T-helper 1 cell treated with Interleukin-12 subunit alpha and Interleukin-12 subunit beta and Interleukin-4 antibody, amounts not matched to agents 30 ng/mL and 1 ng/mL, for 36 hours (primary cell): ENCODE results near the gene RHAG. TPM values are rescaled to one million over a fixed set of nuclear protein-coding genes. Genes with fewer than 3 reads are reported as not detected.
"Not testable (repeated sequence)": the region's sequence is repeated elsewhere in the genome, so short reads cannot be mapped to it uniquely, and the experiment has no call there.

Source experiments
- intact Hi-C: fragments of 100-400 bp; cut with micrococcal nuclease; formaldehyde crosslinking; loops from one replicate; pipeline ENCODE4 v1.15.1; 2024
- total RNA-seq: library from RNA; stranded (reverse); gene quantifications from 2 replicates; pipeline ENCODE4 v1.2.3, GENCODE V29; 2022

RHAG gene
- total RNA-seq, 1 donor from 2014 or later, result not detected

- intact Hi-C loops, result no loop called here
These were observed 494 bp downstream of the RHAG start for GRCh38 chr6:49635978-49636712.

GRCh38 chr6:49635480-49635879 is 1.2 kb downstream of the RHAG start:
- intact Hi-C loops, result no loop called here

- intact Hi-C loops, result no loop called here
These were observed 1.8 kb downstream of the RHAG start for GRCh38 chr6:49634836-49635218.

- intact Hi-C loops, result no loop called here
These were observed 2.4 kb downstream of the RHAG start for GRCh38 chr6:49634092-49634835.

- intact Hi-C loops, result no loop called here
These were observed 3.1 kb downstream of the RHAG start for GRCh38 chr6:49633541-49633940.

GRCh38 chr6:49632727-49633126 is 3.9 kb downstream of the RHAG start:
- intact Hi-C loops, result no loop called here

GRCh38 chr6:49629485-49630088 is 7.1 kb downstream of the RHAG start:
- intact Hi-C loops, result not testable (repeated sequence)

GRCh38 chr6:49626811-49627210 is 9.8 kb downstream of the RHAG start:
- intact Hi-C loops, result no loop called here

GRCh38 chr6:49618257-49618656 is 18.4 kb downstream of the RHAG start:
- intact Hi-C loops, result no loop called here

GRCh38 chr6:49614144-49614543 is 22.5 kb downstream of the RHAG start:
- intact Hi-C loops, result not testable (repeated sequence)

GRCh38 chr6:49609285-49609684 is 27.4 kb downstream of the RHAG start:
- intact Hi-C loops, result loop anchor here (5.0 kb wide), 1 partner anchor 1822 kb away; no protein-coding TSS in a partner anchor

GRCh38 chr6:49608275-49608674 is 28.4 kb downstream of the RHAG start:
- intact Hi-C loops, result loop anchor here (5.0 kb wide), 1 partner anchor 1821 kb away; no protein-coding TSS in a partner anchor

- intact Hi-C loops, result loop anchor here (1.0 to 5.0 kb wide), 3 partner anchors 75 to 1820 kb away; partner anchors contain the start of genes CENPQ and MMUT
These were observed 29.2 kb downstream of the RHAG start for GRCh38 chr6:49607391-49607982.

GRCh38 chr6:49606721-49607390 is 29.8 kb downstream of the RHAG start:
- intact Hi-C loops, result loop anchor here (1.0 to 5.0 kb wide), 3 partner anchors 75 to 1820 kb away; partner anchors contain the start of genes CENPQ and MMUT

- intact Hi-C loops, result not testable (repeated sequence)
These were observed 32.6 kb downstream of the RHAG start for GRCh38 chr6:49604080-49604479.

GRCh38 chr6:49587262-49587661 is 49.4 kb downstream of the RHAG start:
- intact Hi-C loops, result not testable (repeated sequence)

- intact Hi-C loops, result no loop called here
These were observed 54.1 kb downstream of the RHAG start for GRCh38 chr6:49582529-49582928.

GRCh38 chr6:49579649-49580048 is 57.0 kb downstream of the RHAG start:
- intact Hi-C loops, result no loop called here

GRCh38 chr6:49576618-49577017 is 60.0 kb downstream of the RHAG start:
- intact Hi-C loops, result no loop called here

GRCh38 chr6:49570474-49571079 is 66.1 kb downstream of the RHAG start:
- intact Hi-C loops, result no loop called here

- intact Hi-C loops, result no loop called here
These were observed 70.8 kb downstream of the RHAG start for GRCh38 chr6:49565855-49566254.
